PC-9 (cell line): Measurements from ENCODE around the gene TRIM24. TPM values are rescaled to one million over a fixed set of nuclear protein-coding genes. Genes with fewer than 3 reads are reported as not detected.

ENCODE experiments used
- BruUV-seq: library from RNA; stranded (reverse); fragments of 400-500 nt; replicated peaks from 2 replicates; lab custom pipeline; 2021; lab: Mats Ljungman, UMichigan
- CTCF ChIA-PET: fragments of 300-600 bp; sonication (Branson Sonifier 250); formaldehyde crosslinking; loops from one replicate; lab custom pipeline; 2022; ENCODE audit warnings: antibody characterized with exemption; lab: Charles Lee
- POLR2A ChIA-PET: fragments of 300-600 bp; sonication (Branson Sonifier 250); formaldehyde crosslinking; loops from one replicate; lab custom pipeline; 2022; ENCODE audit warnings: antibody characterized with exemption; ENCODE audit not compliant: unreplicated experiment; lab: Charles Lee
- DNase-seq, 2 experiments: peaks; one replicate each; pipeline versions ENCODE4 v3.0.0 to v3.0.0-alpha.2; 2015 to 2022; ENCODE audit warnings: mixed read lengths in 1 of 2
- H2AFZ ChIP-seq: fragments of 200-600 bp; sonication (generic); 2 replicates; pipeline ENCODE4 v1.8.1; 2017; ENCODE audit warnings: antibody characterized with exemption
- H3F3A ChIP-seq: fragments of 200-600 bp; sonication (generic); 2 replicates; pipeline ENCODE4 v1.8.1; 2017; ENCODE audit warnings: antibody characterized with exemption, mild to moderate bottlenecking, low read depth; ENCODE audit not compliant: insufficient read depth
- H3K27ac ChIP-seq: fragments of 200-600 bp; sonication (generic); 2 replicates; pipeline ENCODE4 v1.6.1; 2016; ENCODE audit warnings: mixed run types
- H3K27me3 ChIP-seq: fragments of 200-600 bp; sonication (generic); 2 replicates; pipeline ENCODE4 v1.6.1; 2016; ENCODE audit warnings: low read depth, mixed run types; ENCODE audit not compliant: insufficient read depth
- H3K36me3 ChIP-seq: fragments of 200-600 bp; sonication (generic); 2 replicates; pipeline ENCODE4 v1.6.1; 2016; ENCODE audit warnings: low read depth, mixed run types
- H3K4me1 ChIP-seq: fragments of 200-600 bp; sonication (generic); replicated peaks from 2 replicates; pipeline ENCODE4 v1.6.1; 2016; ENCODE audit warnings: mixed run types; ENCODE audit not compliant: insufficient read depth
- H3K4me2 ChIP-seq: fragments of 200-600 bp; sonication (generic); 2 replicates; pipeline ENCODE4 v1.6.1; 2017; ENCODE audit warnings: mixed run types
- H3K4me3 ChIP-seq: fragments of 200-600 bp; sonication (generic); 2 replicates; pipeline ENCODE4 v1.6.1; 2016; ENCODE audit warnings: mixed run types
- H3K79me2 ChIP-seq: fragments of 200-600 bp; sonication (generic); 2 replicates; pipeline ENCODE4 v1.6.1; 2017; ENCODE audit warnings: low read depth, mixed run types
- H3K9me2 ChIP-seq: fragments of 200-600 bp; sonication (generic); 2 replicates; pipeline ENCODE4 v1.8.1; 2017; ENCODE audit warnings: mild to moderate bottlenecking; ENCODE audit not compliant: insufficient read depth
- H3K9me3 ChIP-seq: fragments of 200-600 bp; sonication (generic); 2 replicates; pipeline ENCODE4 v1.8.1; 2016; ENCODE audit warnings: low read depth; ENCODE audit not compliant: insufficient read depth
- H4K20me1 ChIP-seq: fragments of 200-600 bp; sonication (generic); 2 replicates; pipeline ENCODE4 v1.8.1; 2017; ENCODE audit not compliant: insufficient read depth
- CTCF ChIP-seq: fragments of 200-600 bp; sonication (generic); conservative IDR thresholded peaks from 2 replicates; pipeline ENCODE4 v1.6.1; 2017; ENCODE audit warnings: mixed run types, antibody characterized with exemption, mild to moderate bottlenecking, moderate library complexity
- EZH2 ChIP-seq: fragments of 200-600 bp; sonication (generic); IDR thresholded peaks from 2 replicates; pipeline ENCODE4 v1.8.0; 2017; ENCODE audit warnings: antibody characterized with exemption, low read depth
- intact Hi-C: fragments of 100-400 bp; cut with micrococcal nuclease; formaldehyde crosslinking; loops from one replicate; pipeline ENCODE4 v1.10.0; 2022; ENCODE audit not compliant: unreplicated experiment
- total RNA-seq: library from RNA; stranded (reverse); gene quantifications from 2 replicates; pipeline ENCODE4 v1.2.3, GENCODE V29; 2021

The TRIM24 gene
- total RNA-seq, 1 experiment from 2014 or later, result 20.5 TPM

DNA sequence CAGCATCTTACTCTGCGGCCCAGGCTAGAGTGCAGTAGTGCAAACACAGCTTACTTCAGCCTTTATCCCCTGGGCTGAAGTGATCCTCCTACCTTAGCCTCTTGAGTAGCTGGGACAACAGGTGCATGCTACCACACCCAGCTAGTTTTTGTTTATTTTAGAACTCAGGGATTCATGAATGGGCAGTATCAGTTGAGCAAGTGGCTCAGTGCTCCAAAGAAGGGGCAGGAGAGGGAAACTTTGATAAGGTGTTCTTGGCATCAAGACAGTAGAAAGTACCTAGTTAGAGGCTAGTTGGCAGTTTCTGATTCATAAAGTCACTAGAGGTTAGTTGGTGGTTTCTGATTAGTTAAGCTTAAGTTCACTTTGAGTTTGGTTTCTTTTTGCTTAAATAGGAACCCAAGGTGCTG lies 18.4 kb downstream of the TRIM24 start:
- Histone ChIP-seq H3K27me3 (no peaks in the 10 kb centered on the region), H3K4me3 (no peak overlapping the region), H2AFZ (no peak overlapping the region), H4K20me1 (no peaks in the 10 kb centered on the region), H3F3A (peaks cover 10% of the 10 kb centered on the region; the same call in 1 of the 2 replicates), H3K4me2 (peak overlapping the region; percentile 5; the same call in 1 of the 2 replicates), H3K79me2 (peaks cover 85% of the 10 kb centered on the region), H3K4me1 (peaks cover 17% of the 10 kb centered on the region), H3K27ac (peak overlapping the region; percentile 0; the same call in 1 of the 2 replicates), H3K36me3 (no peaks in the 10 kb centered on the region), H3K9me3 (no peaks in the 10 kb centered on the region), H3K9me2 (no peaks in the 10 kb centered on the region)
- TF ChIP-seq CTCF (no peak), EZH2 (no peak)
- CTCF ChIA-PET, result no interaction called here
- intact Hi-C loops, result no loop called here
- DNase-seq, result peak in 1 of 2 experiments; percentile 78
- POLR2A ChIA-PET, result no interaction called here
- BruUV-seq, result no TSS peak

GRCh38 chr7:138480527-138480926 lies 20.5 kb downstream of the TRIM24 start:
- CTCF ChIA-PET, result no interaction called here
- BruUV-seq, result no TSS peak

More at GRCh38 chr7:138480527-138480926, 20.5 kb downstream of the TRIM24 start:
- no peaks in the 10 kb centered on the region for H3K9me2 ChIP-seq
- H3K4me1 ChIP-seq, result peaks cover 17% of the 10 kb centered on the region
- no peak overlapping the region for H2AFZ ChIP-seq
- no peaks in the 10 kb centered on the region for H4K20me1 ChIP-seq
- H3K27me3 ChIP-seq, result no peaks in the 10 kb centered on the region
- H3K79me2 ChIP-seq, result peaks cover 87% of the 10 kb centered on the region
- H3F3A ChIP-seq, result peaks cover 10% of the 10 kb centered on the region; the same call in 1 of the 2 replicates
- no peak overlapping the region for H3K4me2 ChIP-seq
- no peak for DNase-seq
- intact Hi-C loops, result no loop called here
- TF ChIP-seq CTCF (no peak), EZH2 (no peak)
- H3K4me3 ChIP-seq, result no peak overlapping the region
- H3K27ac ChIP-seq, result no peak overlapping the region
- POLR2A ChIA-PET, result no interaction called here
- H3K9me3 ChIP-seq, result peaks cover 3% of the 10 kb centered on the region; the same call in 1 of the 2 replicates
- no peaks in the 10 kb centered on the region for H3K36me3 ChIP-seq
